ENCODE data around the gene STYXL1. TPM values are rescaled to one million over a fixed set of nuclear protein-coding genes. Genes with fewer than 3 reads are reported as not detected.

Gene STYXL1
- total RNA-seq, 2 donors from 2014 or later, result 17.6 to 40.1 TPM

DNA sequence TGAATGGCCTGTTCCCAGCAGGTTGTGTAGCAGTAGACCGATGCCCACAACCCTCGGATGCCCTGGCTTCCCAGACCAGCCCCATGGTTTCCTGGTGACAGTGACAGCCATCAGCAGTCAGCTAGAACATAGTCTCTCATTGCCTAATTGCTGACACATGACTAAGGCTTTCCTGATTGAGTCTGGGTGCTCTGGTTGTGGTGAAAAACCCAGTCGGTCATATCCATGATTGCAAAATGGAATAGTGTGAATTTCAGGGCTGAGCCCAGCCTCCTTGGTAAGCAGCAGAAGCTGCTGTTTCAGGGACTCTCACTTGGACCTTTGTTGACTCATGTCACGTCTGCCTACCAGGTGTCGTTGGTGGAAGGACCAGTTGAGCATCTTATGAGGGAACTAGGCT lies 96.3 kb downstream of the STYXL1 start:
- TF ChIP-seq, protein P1, sequence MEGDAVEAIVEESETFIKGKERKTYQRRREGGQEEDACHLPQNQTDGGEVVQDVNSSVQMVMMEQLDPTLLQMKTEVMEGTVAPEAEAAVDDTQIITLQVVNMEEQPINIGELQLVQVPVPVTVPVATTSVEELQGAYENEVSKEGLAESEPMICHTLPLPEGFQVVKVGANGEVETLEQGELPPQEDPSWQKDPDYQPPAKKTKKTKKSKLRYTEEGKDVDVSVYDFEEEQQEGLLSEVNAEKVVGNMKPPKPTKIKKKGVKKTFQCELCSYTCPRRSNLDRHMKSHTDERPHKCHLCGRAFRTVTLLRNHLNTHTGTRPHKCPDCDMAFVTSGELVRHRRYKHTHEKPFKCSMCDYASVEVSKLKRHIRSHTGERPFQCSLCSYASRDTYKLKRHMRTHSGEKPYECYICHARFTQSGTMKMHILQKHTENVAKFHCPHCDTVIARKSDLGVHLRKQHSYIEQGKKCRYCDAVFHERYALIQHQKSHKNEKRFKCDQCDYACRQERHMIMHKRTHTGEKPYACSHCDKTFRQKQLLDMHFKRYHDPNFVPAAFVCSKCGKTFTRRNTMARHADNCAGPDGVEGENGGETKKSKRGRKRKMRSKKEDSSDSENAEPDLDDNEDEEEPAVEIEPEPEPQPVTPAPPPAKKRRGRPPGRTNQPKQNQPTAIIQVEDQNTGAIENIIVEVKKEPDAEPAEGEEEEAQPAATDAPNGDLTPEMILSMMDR (IDR thresholded peaks at IDR 0.05), result no peak
- peak overlapping the region; percentile 71 to 77 for H3K27ac ChIP-seq
- peaks cover 0 to 34% of the 10 kb centered on the region in 2 donors for H3K4me1 ChIP-seq

DNA sequence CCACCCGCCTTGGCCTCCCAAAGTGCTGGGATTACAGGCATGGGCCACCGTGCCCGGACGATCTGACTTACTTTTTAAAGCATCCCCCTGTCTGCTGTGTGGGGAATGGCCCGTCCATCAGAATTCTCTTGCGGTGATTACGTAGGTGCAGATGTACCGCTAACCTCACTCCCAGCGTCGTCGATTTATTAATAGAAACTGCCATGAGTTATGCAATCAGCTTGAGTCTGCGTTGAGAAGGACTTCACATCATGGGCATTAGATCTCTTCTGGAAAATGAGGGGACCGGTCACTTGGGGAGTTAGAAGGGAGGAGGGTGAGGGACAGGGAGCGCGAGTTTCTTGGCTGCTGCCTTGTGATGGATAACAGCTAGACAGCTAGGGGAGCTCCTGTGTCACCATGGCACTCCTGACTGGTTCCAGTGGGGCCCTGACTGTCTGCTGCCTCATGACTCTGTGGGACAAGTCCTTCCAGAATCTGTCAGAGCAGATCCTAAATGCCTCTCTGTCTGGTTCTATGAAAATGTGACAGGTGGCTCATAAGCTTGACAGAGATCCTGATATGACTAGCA lies 97.6 kb downstream of the STYXL1 start:
- no peak for DNase-seq (ENCODE audit: low spot score)
- H3K4me3 ChIP-seq, result no peak overlapping the region
- H3K27ac ChIP-seq, result peak overlapping the region; percentile 71 to 77
- peaks cover 0 to 43% of the 10 kb centered on the region in 2 donors for H3K4me1 ChIP-seq
- H3K9me3 ChIP-seq, result no peaks in the 10 kb centered on the region
- no peaks in the 10 kb centered on the region for H3K27me3 ChIP-seq
- peaks cover 16% of the 10 kb centered on the region for H3K36me3 ChIP-seq
- TF ChIP-seq, protein P1 (IDR thresholded peaks at IDR 0.05), result no peak

More for the DNA sequence above, 96.3 kb downstream of the STYXL1 start:
- no peaks in the 10 kb centered on the region for H3K27me3 ChIP-seq
- H3K36me3 ChIP-seq, result peaks cover 22% of the 10 kb centered on the region
- peak; percentile 70 for DNase-seq (ENCODE audit: low spot score)
- no peak overlapping the region for H3K4me3 ChIP-seq
- H3K9me3 ChIP-seq, result no peaks in the 10 kb centered on the region

DNA sequence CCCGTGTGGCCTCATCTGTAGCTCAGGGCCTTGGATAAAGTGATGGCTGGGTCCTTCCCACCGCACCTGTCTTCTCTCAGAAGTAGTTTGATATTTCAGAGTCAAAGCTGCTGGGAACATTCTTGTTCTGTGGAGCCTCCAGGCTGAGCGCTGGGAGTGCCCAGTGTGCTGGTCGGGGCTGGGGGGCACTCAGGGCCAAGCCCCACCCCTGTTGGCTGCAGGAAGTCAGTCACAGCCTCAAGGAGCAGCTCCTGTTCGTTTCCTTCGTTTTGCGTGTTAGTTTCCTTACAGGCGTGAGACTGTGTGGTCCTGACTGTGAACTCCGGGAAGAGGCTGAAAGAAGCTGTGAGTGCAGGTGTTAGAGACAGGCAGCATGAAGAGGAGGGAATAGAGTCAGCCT lies 99.6 kb downstream of the STYXL1 start:
- peaks cover 0 to 48% of the 10 kb centered on the region in 2 donors for H3K4me1 ChIP-seq
- no peak overlapping the region for H3K4me3 ChIP-seq
- TF ChIP-seq, protein P1 (IDR thresholded peaks at IDR 0.05), result no peak
- no peaks in the 10 kb centered on the region for H3K27me3 ChIP-seq
- H3K36me3 ChIP-seq, result no peaks in the 10 kb centered on the region
- H3K27ac ChIP-seq, result peak overlapping the region in 1 of 2 donors; percentile 77
- no peaks in the 10 kb centered on the region for H3K9me3 ChIP-seq
- DNase-seq (ENCODE audit: low spot score), result no peak

Other genes starting within 250 kb of the STYXL1 start
- not detected for gene CCL24, start 234.2 kb downstream of the STYXL1 start, total RNA-seq
- gene RHBDD2, start 169.0 kb downstream of the STYXL1 start, total RNA-seq, result 10 to 100 TPM; 43.5 to 60.0 TPM
- 10 to 100 TPM; 53.4 to 85.3 TPM for gene POR, start 132.8 kb downstream of the STYXL1 start, total RNA-seq
- gene TMEM120A, start 53.4 kb downstream of the STYXL1 start, total RNA-seq, result 10 to 100 TPM; 35.3 to 50.0 TPM
- gene MDH2, start 106 bp upstream of the STYXL1 start, total RNA-seq, result 100 to 1,000 TPM; 186 to 272 TPM
- 10 to 100 TPM; 17.5 to 27.1 TPM for gene SRRM3, start 153.9 kb upstream of the STYXL1 start, total RNA-seq